Adrenal gland (tissue), 5 donors: Measurements from ENCODE around the gene TMEM150A.

Experiments
- CTCF ChIP-seq, 6 experiments: fragments of 450-650 bp in 4 of 6; fragments of 200-600 bp in 2 of 6; sonication (generic) in 1 of 6; IDR thresholded peaks; 1 replicate in 5 of 6; 2 replicates in 1 of 6; pipeline versions ENCODE4 v1.5.1 to v1.8.0; 2016 to 2021; ENCODE audit warnings: antibody characterized with exemption in 6 of 6, mild to moderate bottlenecking in 2 of 6, moderate library complexity in 1 of 6
- POLR2A ChIP-seq, 2 donors: fragments of 450-650 bp; IDR thresholded peaks; one replicate each; pipeline ENCODE4 v1.6.1; 2017; ENCODE audit warnings: antibody characterized with exemption in 2 of 2, mild to moderate bottlenecking in 2 of 2, moderate library complexity in 1 of 2
- donor health status: DM: no; HTN: no; CAD: no.

GRCh38 chr2:85611705-85612587 is 9.4 kb upstream of the TMEM150A start, which contains the start of gene C2orf68:
- TF ChIP-seq CTCF (IDR thresholded peaks at IDR 0.05) (peak in 1 of 6 experiments; percentile 6), POLR2A (IDR thresholded peaks at IDR 0.05) (peak in 1 of 2 donors; percentile 54)
